HUDEP-2 (cell line): ENCODE results near the gene TBX20.
A peak's percentile ranks its signal among the peaks of the same experiment; 100 is the strongest.
"Not testable (repeated sequence)": the region's sequence is repeated elsewhere in the genome, so short reads cannot be mapped to it uniquely, and the experiment has no call there.

ENCODE experiments used
- DNase-seq, 76 experiments: peaks; one replicate each; lab custom pipeline; 2025; ENCODE audit not compliant: unreplicated experiment in 76 of 76; lab: John Stamatoyannopoulos, UW

The TBX20 gene

DNA sequence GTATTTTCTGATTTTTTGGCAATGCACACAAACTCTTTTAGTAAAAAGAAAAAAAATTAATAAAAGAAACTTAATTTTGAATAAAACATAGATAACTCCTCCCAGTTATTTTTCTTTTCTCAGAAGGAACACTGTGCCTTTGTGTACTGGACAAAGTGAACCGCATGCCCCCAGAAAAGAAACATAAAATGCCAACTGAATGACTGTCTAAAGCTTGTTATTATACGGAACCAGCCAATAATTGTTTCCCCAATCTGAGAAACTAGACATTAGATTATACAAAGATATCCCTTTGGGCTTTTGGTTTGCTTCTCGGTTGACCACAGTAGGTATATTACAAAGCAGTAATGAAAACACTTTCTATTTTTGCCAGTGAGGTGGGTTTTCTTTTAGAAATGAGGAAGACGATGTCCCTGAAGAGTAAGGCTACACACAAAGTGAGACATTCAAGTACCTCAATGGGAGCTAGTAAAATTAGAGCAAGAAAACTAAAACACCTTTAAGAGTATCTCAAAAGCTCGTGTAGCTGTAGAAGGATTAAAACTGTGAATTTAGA lies 25.3 kb downstream of the TBX20 start:
- not testable (repeated sequence) for DNase-seq

DNA sequence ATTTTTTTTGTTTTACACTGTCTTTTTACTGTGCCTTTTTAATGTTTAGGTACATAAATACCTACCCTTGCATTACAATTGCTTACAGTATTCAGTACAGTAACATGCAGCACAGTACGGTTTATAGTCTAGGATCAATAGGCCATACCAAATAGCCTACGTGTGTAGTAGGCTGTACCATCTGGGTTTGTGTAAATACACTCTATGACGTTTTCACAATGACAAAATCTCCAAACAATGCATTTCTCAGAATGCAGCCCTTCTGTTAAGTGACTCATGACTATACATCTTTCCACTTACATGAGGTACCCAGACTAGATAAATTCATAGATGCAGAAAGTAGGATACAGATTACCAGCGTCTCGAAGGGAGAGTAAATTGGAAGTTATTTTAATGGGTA lies 26.5 kb downstream of the TBX20 start:
- not testable (repeated sequence) for DNase-seq

DNA sequence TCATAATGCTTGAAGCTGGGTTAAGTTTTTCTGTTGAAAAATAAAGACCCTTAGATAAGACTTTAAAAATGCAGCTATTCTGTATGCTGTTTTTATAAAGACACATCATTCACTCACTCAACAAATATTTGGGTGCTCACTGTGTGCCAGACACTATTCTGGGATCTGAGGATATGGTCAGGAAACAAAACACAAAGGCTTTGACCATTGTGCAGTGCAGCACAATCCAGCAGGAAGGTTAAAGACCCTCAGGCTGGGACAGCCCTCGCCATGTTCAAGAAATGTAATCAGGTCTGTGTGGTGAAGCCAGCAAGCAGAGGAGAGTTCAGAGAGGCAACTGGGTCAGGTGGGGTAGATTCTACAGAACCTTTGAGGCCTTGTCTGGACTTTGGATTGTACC lies 31.5 kb downstream of the TBX20 start:
- DNase-seq: not testable (repeated sequence)

DNA sequence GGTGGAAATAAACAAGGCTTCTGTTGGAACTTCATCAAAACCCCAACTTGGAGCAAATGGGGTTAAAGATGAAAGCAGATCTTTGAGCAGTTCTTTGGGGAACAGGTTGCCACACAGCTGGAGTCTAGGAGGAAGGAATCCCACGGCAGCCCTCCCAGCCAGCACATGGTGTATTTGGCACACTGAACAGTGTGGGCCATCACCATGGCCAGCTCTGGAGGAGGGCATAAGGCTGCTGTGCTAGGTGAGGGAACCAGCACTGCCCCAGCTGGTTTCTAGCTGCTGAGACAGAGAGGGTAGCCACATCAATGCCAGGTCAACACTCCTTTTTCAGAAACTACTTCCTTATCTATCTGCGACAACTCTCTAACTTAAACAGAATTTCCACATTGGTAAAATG lies 33.7 kb downstream of the TBX20 start:
- DNase-seq: not testable (repeated sequence)

DNA sequence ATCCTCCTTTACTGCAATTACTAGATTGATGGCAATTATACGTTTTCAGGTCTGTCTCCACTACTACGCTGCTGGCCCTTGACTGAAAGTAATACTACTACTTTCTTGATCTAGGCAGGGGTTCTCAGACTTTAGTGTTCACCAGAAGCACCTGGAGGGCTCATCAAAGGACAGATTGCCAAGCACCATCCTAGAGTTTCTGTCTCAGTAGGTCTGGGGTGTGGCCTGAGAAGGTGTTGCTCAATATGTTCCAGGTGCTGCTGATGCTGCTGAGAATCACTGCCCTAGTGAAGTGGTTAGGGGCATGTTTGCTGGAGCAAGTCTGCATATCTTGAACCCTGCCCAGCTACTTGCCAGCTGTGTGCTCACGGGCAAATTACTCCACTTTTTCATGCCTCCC lies 37.9 kb downstream of the TBX20 start:
- DNase-seq: not testable (repeated sequence)

DNA sequence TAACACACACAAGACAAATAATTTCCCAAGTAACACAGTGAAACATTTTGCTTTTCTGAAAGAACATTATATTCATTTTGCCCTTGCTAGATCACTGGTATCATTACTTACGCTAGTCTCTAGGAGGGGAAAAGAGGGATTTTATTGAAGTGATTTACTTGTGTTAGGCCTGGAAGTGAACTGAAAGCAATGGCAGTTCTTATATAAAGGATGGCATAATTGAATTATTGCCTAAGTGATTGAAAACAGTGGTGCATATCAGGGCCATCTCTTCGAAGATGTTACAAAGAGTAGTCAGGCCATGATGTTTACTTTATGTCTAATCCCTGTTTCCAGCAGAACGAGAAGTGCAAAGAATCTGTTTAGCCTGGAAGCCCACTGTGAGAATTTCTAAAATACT lies 38.8 kb downstream of the TBX20 start:
- not testable (repeated sequence) for DNase-seq

DNA sequence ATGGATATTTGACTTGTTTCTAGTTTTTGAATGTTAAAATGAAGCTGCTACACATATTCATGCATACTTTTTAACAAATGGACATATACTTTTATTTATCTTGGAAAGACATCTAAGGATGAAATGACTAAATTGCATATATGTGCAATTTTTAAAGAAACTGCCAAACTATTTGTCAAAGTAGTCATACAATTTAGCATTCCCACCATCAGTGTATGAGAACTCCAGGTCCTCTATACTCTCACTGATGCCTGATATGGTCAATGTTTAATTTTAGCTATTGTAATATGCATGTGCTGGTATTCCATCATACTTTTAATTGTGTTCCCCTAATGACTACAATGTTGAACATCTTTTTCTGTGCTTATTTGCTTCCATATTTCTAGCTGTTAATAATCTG lies 47.0 kb downstream of the TBX20 start:
- not testable (repeated sequence) for DNase-seq

DNA sequence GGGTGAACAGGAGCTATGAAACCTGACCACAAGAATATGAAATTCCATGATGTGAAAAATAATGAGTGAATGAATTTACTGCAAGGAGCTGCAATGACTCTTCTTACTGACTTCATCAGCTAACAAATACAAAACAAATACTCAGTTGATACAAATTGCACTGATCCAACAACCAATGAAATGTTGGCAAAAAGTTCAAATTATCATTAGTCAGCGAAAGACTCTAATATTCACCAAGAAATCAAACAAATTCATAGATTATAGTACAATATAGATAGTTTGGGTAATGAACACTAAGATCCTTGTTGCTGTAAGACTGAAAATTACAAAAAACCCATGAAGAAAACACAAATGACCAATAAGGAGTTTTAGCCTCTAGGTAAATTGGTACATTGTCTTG lies 49.0 kb downstream of the TBX20 start:
- not testable (repeated sequence) for DNase-seq

DNA sequence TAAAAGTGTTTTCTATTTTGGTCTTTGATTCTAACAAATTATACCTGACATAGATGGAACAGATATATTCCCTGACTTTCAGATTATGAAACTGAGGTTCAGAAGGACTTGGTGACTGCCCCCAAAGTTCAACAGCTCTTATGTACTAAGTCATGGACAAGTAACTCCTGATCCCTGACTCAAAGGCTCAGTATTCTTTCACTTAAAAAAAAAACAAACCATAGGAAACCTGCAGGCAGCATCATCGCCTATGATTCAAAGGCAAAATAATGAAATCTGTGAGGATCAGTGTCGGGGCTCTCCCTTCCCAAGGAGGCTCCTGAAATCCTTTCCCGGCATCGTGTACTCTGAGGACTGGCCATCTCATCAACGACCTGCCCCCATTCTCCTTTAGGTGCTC lies 49.9 kb downstream of the TBX20 start:
- DNase-seq: not testable (repeated sequence)

DNA sequence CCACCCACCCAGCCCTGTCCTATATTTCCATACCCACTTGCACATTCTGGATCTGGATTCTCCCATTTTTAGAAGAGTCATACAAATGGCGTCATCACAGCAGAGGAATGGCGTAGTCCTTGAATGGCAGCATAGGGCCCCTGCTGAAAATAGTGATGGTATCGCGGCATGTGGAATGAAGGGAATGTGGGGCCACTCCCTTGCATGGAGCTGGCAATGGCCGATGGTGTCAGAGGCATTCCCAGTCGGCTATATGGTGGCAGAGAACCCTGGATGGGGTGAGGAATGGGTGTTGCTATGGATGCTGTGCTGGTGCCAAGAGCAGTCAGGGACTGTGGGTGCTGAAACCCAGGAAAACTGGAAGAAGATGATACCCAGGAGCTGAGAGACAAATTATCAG lies 51.5 kb downstream of the TBX20 start:
- not testable (repeated sequence) for DNase-seq

DNA sequence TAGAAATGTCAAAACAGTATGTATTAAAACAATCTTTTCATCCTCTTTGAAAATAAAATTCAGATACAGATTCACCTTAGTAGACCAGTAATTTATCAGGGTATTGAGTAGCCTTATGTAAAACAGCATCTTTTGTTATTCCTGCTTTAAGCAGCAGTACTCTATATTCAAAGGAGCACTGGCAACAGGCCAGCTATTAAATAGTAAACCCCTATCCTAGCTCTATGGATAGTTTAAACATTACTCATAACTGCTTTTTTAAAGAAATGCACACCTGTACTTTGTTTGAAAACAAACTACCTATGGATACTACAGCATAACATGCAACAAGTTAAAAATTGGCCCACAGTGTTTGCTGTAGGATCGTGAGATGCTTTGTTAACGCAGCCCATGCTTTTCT lies 53.7 kb downstream of the TBX20 start:
- DNase-seq: not testable (repeated sequence)

DNA sequence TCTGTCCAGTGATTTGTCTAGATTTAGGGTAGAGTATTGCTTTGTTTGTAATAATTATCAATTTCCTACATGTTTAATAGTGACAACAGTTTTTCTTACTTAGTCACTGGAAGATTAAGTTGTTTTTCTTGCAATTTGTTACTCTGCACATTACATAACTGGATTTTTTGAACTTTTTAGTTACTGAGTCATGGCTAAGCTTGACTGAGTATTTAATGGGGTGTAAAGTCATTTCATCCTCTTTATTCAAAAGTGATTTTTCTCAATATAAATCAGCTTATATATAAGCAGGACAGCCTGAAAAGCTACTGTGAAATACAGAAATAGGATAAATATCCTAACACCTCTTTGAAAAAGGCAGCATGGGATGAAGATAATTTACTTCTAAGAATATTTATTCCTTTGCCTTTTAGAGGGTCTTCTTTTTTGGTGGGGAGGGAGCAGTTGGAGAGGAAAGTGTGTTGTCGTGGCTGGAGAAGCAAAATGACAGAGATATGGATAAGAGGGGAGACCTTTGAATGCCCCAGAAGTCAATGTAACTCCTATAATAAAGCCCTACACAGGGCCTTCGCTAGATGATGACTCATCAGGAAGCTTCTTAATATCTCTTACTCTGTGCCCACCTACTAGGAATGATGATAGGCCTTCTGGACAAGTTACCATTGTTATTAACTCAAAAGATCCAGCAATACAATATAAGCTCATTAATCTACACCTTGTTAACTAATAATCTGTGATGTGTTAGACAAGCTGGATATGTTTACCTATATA lies 55.3 kb downstream of the TBX20 start:
- DNase-seq: not testable (repeated sequence)

DNA sequence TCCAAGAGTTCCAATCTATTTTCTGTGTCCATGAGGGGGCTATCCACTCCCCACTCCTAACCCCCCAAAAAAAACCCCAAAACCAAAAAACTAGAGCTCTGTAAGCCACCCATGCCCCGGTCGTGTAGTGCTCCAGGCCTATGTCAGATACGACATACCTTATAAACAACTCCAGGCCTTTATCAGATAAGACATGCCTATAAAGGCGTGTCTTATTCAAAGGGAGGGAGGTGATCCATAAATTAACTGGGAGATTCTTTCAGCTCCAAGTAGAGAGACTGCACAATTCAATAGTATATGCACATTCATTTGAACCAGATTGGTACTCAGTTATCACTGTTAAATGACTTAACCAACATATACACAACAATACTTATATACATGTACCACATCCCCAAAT lies 62.3 kb downstream of the TBX20 start:
- DNase-seq: not testable (repeated sequence)

DNA sequence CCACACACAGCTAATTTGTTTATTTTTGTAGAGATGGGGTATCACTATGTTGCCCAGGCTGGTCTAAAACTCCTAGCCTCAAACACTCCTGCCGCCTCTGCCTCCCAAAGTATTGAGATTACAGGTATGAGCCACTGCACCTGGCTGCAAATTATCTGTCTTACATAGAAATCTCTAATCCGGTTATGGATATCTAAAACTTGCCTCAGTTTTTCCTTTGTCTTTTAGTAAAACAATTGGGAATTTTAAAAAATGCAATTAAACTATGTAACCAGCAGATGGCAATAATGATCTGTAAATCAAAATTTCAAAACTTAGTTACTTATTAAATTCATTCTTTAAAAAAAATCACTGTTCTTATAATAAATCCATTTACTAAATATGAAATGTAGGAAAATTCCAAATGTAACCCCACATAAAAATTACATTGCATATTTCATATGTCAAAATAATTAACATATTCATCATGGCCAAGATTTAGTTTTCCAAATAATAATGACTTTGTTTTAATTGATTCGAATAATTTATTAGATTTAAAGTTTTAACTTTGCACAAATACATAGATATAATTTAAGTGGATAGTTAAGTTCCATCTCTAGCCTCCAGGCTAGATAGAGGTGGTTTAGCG lies 63.6 kb downstream of the TBX20 start:
- not testable (repeated sequence) for DNase-seq

DNA sequence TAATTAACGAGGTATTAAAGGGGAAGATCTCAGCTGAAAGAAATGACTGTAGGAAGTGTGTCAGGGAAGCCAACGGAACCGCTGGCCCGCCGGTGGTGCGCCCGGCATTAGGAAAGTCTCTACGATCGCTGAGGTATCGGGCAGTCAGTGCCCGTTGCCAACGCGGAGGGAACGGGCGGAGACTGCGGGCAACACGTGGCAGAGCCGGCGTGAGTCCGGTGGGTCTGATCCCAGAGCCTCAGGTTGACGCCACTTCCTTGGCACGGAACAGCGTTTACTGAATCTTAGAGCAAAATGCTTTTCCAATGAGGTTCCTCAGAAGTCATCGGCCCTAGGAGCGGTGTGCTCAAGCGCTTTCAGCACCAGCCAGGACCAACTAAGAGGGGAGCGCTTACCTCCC lies 67.1 kb downstream of the TBX20 start:
- peak in 36 of 76 experiments; percentile 6 to 73 (median 42) for DNase-seq

DNA sequence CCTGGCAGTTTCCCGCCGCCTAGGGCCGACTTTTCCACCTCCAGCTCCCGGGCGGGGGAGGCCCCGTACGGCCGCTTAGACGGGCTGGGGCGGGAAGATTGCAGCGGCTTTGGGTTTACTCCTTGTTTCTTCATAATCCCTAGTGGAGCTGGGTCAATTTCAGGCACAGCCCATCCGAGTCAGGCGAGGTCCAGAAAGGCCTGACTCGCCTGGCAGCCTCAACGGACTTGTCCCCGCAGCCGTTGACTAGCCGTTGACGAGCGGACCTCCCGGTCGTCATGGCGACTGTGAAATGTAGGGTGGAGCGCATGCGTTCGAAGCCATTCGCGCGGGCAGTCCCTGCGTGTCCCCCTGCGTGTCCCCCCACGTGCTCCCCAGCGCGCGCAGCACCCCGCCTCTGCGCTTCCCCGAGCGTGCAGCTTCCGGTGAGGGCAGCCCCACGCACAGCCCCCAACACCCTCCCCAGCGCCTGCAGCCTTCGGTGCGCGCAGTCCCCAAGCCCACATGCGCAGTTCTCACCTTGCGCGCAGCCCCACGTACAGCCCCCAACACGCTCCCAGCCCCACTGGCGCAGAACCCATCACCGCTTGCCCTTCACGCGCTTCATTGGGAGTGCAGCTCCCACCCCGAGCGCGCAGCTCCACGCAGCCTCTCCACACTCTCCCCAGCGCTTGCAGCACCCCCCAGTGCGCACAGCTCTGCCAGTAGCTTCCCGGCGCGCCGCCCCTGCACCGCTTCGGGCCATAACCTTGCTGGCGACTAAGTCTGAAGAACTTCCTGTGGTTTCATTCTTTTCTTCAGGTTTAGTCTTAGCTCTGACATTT lies 67.8 kb downstream of the TBX20 start:
- peak in 75 of 76 experiments; percentile 19 to 94 (median 75) for DNase-seq

DNA sequence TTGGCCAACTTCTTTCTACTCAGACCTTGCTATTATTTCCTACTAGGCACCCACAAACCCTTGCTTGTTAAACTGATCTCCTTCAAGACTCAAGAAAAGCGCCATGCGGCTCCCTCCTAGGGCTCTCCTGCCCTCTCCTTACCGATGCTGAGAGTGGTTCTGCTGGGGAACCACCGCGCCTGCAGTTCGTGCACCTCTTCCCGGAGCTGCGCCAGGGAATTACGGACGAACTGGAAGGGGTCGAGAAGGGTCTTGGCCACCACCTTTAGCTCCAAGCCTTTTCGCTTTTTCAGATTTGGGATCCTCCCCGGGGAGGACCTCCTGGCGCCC lies 68.4 kb downstream of the TBX20 start:
- peak in 4 of 76 experiments; percentile 36 to 60 (median 42) for DNase-seq

DNA sequence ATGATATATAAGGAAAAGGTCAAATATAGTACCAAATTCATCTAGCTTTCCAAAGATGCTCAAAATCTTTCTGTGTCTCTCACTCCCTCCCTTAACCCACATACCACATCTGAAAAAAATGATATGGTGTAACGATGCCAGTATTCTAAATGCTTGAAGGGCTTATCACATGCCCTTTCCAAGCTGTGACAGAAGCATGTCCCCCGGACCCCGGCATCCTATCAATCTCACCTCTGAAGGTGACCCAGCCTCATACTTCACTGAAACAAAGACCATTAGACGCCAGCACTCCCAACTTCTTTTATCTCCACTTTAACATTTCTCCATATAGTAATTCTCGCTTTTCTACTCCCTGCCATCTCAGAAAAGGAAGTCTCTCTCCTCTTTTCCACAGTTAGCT lies 68.9 kb downstream of the TBX20 start:
- DNase-seq: peak in 26 of 76 experiments; percentile 2 to 52 (median 18)

DNA sequence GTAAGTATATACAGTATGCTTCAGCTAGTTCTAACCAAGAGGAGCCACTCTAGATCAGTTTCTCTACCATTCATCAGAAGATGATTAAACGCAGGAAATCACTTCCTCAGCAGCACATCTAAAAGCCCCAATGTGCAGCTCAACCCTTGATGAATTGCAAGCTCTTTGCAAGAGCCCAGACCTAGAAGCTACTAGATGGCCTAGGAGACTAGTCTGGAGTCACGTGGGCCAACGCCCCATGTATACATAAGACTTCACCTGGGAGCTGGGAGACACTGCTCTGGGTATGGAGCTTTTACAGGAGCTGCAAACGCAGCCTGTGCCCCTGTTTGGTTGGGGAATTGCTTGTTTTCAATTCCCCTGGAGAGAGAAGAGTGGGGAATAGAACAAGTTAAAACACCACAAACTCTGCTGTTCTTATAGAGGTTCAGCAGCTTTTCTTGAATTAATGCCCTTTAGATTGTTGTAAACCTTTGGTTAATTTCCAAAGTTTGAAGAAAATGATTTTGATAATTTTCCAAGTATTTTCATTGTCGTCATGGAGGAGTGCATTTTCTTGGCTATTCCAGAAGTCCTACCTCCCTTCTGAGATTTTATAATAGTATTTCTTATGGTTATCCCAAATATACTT lies 69.9 kb downstream of the TBX20 start:
- DNase-seq: peak in 53 of 76 experiments; percentile 1 to 67 (median 27)

DNA sequence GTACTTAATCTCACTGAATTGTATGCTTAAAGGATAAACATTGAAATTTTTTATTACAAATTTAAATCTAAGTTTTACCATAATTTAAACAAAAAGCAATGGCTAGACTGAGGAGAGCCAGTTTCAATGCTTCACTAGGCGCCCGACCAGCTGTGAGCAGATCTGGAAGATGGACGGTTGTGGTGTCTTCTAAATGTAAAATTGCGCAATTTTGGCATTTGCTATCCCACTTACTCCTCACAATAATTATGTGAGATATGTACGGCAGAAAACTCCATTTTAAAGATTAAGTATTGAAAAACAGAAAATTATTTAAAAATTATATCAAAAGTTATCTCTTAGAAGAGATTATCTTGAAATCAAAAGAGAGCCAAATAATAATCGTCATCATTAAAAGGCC lies 73.2 kb downstream of the TBX20 start:
- not testable (repeated sequence) for DNase-seq

DNA sequence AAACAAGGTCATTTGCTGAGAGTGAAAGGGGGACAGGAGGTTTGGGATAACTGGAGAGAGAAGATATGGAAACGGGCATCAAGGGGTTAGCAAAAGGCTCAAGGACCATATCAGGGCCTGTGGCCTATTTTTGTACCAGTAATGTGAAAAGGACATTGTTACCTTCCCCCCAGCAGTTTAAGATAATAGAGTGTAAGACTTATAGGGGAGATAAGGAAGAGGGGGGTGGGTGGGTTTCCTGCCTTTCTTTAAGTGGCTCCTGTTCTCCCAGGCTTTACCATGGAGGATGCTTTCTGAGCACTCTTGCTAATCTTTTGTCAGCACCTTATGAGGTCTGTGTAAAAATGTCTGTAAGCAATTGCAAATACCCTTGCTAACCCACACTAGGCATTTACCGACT lies 80.7 kb downstream of the TBX20 start:
- DNase-seq: peak in 16 of 76 experiments; percentile 0 to 40 (median 14)
